IMR-90 (cell line): Measurements from ENCODE around the gene MTLN. TPM values are rescaled to one million over a fixed set of nuclear protein-coding genes. Genes with fewer than 3 reads are reported as not detected.

Experiments used
- ATAC-seq: fragments of 200-7000 bp; cut with Tn5 transposase; 2 replicates; pipeline ENCODE4 v1.9.1; 2020; ENCODE audit warnings: low read depth, mild to moderate bottlenecking, moderate library complexity
- BruUV-seq: library from RNA; stranded (reverse); fragments of 400-500 nt; replicated peaks from 2 replicates; lab custom pipeline; 2021; lab: Mats Ljungman, UMichigan
- CTCF ChIA-PET: fragments of 300-600 bp; formaldehyde crosslinking; extraction: SDS; loops from one replicate; lab custom pipeline; 2021; ENCODE audit warnings: antibody characterized with exemption; lab: Yijun Ruan, JAX
- POLR2A ChIA-PET: fragments of 300-600 bp; sonication (Branson Sonifier 250); formaldehyde crosslinking; loops from one replicate; lab custom pipeline; 2022; ENCODE audit warnings: antibody characterized with exemption; ENCODE audit not compliant: unreplicated experiment; lab: Charles Lee
- DNase-seq: peaks from one replicate; pipeline ENCODE4 v3.0.0; 2013
- H2AFZ ChIP-seq: replicated peaks from 2 replicates; pipeline ENCODE3; 2013; ENCODE audit warnings: low read length, mild to moderate bottlenecking; ENCODE audit not compliant: poor library complexity
- H2AK5ac ChIP-seq: 2 replicates; pipeline ENCODE4 v1.6.1; 2013; ENCODE audit warnings: low read depth, low read length, inconsistent platforms
- H2AK9ac ChIP-seq: replicated peaks from 2 replicates; pipeline ENCODE3; 2013; ENCODE audit warnings: mild to moderate bottlenecking, low read depth, low read length, moderate library complexity; ENCODE audit not compliant: poor library complexity
- H2BK120ac ChIP-seq: 2 replicates; pipeline ENCODE4 v1.6.1; 2013; ENCODE audit warnings: low read depth, low read length, inconsistent platforms
- H2BK15ac ChIP-seq: 3 replicates; pipeline ENCODE4 v1.6.1; 2013; ENCODE audit warnings: low read depth, low read length, inconsistent platforms
- H2BK20ac ChIP-seq: 2 replicates; pipeline ENCODE4 v1.6.1; 2013; ENCODE audit warnings: low read depth, mild to moderate bottlenecking, inconsistent platforms, low read length, moderate library complexity
- H2BK5ac ChIP-seq: 2 replicates; pipeline ENCODE4 v1.6.1; 2013; ENCODE audit warnings: mild to moderate bottlenecking, low read depth, low read length, inconsistent platforms; ENCODE audit not compliant: poor library complexity, severe bottlenecking
- H3K14ac ChIP-seq: replicated peaks from 2 replicates; pipeline ENCODE4 v1.6.1; 2013; ENCODE audit warnings: low read depth, low read length, inconsistent platforms
- H3K18ac ChIP-seq: 2 replicates; pipeline ENCODE4 v1.6.1; 2013; ENCODE audit warnings: low read depth, low read length, control low read depth
- H3K23ac ChIP-seq: 2 replicates; pipeline ENCODE4 v1.6.1; 2013; ENCODE audit warnings: low read depth, low read length, inconsistent platforms
- H3K27ac ChIP-seq: 2 replicates; pipeline ENCODE4 v1.5.1; 2013; ENCODE audit warnings: mild to moderate bottlenecking, control low read depth, low read length; ENCODE audit not compliant: insufficient read depth
- H3K27me3 ChIP-seq: 2 replicates; pipeline ENCODE4 v1.6.1; 2013; ENCODE audit warnings: low read length; ENCODE audit not compliant: control insufficient read depth, insufficient read depth
- H3K36me3 ChIP-seq: 2 replicates; pipeline ENCODE4 v1.6.1; 2013; ENCODE audit warnings: low read length, mixed read lengths; ENCODE audit not compliant: control insufficient read depth, insufficient read depth
- H3K4ac ChIP-seq: 2 replicates; pipeline ENCODE4 v1.6.1; 2013; ENCODE audit warnings: low read depth, low read length, inconsistent platforms
- H3K4me1 ChIP-seq: 2 replicates; pipeline ENCODE4 v1.6.1; 2013; ENCODE audit warnings: low read length, mixed read lengths; ENCODE audit not compliant: control insufficient read depth, insufficient read depth
- H3K4me2 ChIP-seq: 2 replicates; pipeline ENCODE4 v1.6.1; 2013; ENCODE audit warnings: low read depth, mild to moderate bottlenecking, control low read depth, low read length, moderate library complexity
- H3K4me3 ChIP-seq: 2 replicates; pipeline ENCODE4 v1.5.1; 2013; ENCODE audit warnings: low read depth, mild to moderate bottlenecking, control low read depth, low read length, moderate library complexity; ENCODE audit not compliant: insufficient read depth
- H3K56ac ChIP-seq: 2 replicates; pipeline ENCODE4 v1.6.1; 2013; ENCODE audit warnings: low read length, inconsistent platforms; ENCODE audit not compliant: insufficient read depth; ENCODE audit errors: extremely low read depth
- H3K79me1 ChIP-seq, 2 experiments: 2 replicates each; pipeline ENCODE4 v1.6.1; 2013; ENCODE audit warnings: low read length in 2 of 2, inconsistent platforms in 1 of 2, low read depth in 1 of 2
- H3K9ac ChIP-seq: 2 replicates; pipeline ENCODE4 v1.6.1; 2013; ENCODE audit warnings: low read depth, low read length, control low read depth
- H3K9me1 ChIP-seq: 2 replicates; pipeline ENCODE4 v1.6.1; 2013; ENCODE audit warnings: low read length, inconsistent platforms; ENCODE audit not compliant: insufficient read depth
- H3K9me3 ChIP-seq: 2 replicates; pipeline ENCODE4 v1.6.1; 2013; ENCODE audit warnings: low read length; ENCODE audit not compliant: control insufficient read depth, insufficient read depth
- H4K20me1 ChIP-seq: 2 replicates; pipeline ENCODE4 v1.6.1; 2013; ENCODE audit warnings: low read length, inconsistent platforms; ENCODE audit not compliant: insufficient read depth
- H4K5ac ChIP-seq: 2 replicates; pipeline ENCODE4 v1.6.1; 2013; ENCODE audit warnings: mild to moderate bottlenecking, low read depth, low read length, control low read depth
- H4K8ac ChIP-seq, 2 experiments: 2 replicates each; pipeline ENCODE4 v1.6.1; 2013; ENCODE audit warnings: low read depth in 2 of 2, low read length in 2 of 2, control low read depth in 1 of 2, inconsistent platforms in 1 of 2
- H4K91ac ChIP-seq: 2 replicates; pipeline ENCODE4 v1.6.1; 2013; ENCODE audit warnings: low read depth, low read length, inconsistent platforms; ENCODE audit not compliant: insufficient read depth
- CTCF ChIP-seq: conservative IDR thresholded peaks from 2 replicates; pipeline ENCODE4 v1.5.1; 2012; ENCODE audit warnings: mild to moderate bottlenecking, low read depth, low read length, improper control_type of control experiment
- FOS ChIP-seq: fragments of 150-350 bp; IDR thresholded peaks from 2 replicates; pipeline ENCODE4 v1.6.1; 2016; ENCODE audit warnings: low read depth, low read length
- MAZ ChIP-seq: IDR thresholded peaks from 2 replicates; pipeline ENCODE4 v1.6.1; 2012; ENCODE audit warnings: low read depth, mild to moderate bottlenecking, low read length, improper control_type of control experiment, moderate library complexity, borderline replicate concordance
- POLR2A ChIP-seq: IDR thresholded peaks from 2 replicates; pipeline ENCODE4 v1.6.1; 2012; ENCODE audit warnings: mild to moderate bottlenecking, low read depth, low read length
- RAD21 ChIP-seq: IDR thresholded peaks from 2 replicates; pipeline ENCODE4 v1.6.1; 2012; ENCODE audit warnings: low read length, improper control_type of control experiment
- USF2 ChIP-seq: fragments of 150-350 bp; IDR thresholded peaks from 2 replicates; pipeline ENCODE4 v1.6.1; 2017; ENCODE audit warnings: mild to moderate bottlenecking, antibody characterized with exemption, low read length, low read depth
- WGBS, 2 experiments: methylation state at CpG; one replicate each; pipeline versions ENCODE4 v1.1.5 to v1.1.7; 2013; ENCODE audit warnings: missing lambda C conversion rate in 2 of 2; ENCODE audit not compliant: insufficient read length in 1 of 2; ENCODE audit errors: extremely low coverage in 2 of 2; 5-methylcytosine and 5-hydroxymethylcytosine counted together
- dilution Hi-C: fragments of 300-500 bp; cut with HindIII; formaldehyde crosslinking; loops from one replicate; pipeline ENCODE4 v1.14.3; 2018; ENCODE audit warnings: low sequenced_read_pairs; ENCODE audit not compliant: unreplicated experiment
- in situ Hi-C: fragments of 300-500 bp; cut with MboI; formaldehyde crosslinking; loops from 3 replicates; pipeline ENCODE4 v1.14.3; 2019; ENCODE audit warnings: low sequenced_read_pairs, inconsistent platforms, mixed read lengths
- intact Hi-C: fragments of 100-400 bp; cut with micrococcal nuclease; formaldehyde crosslinking; loops from 2 replicates; pipeline ENCODE4 v1.10.0; 2022
- polyA plus RNA-seq, 3 experiments: library from polyadenylated mRNA; depleted of rRNA; stranded (reverse); fragments of >200 nt; gene quantifications; 2 replicates each; pipeline ENCODE4 v1.2.3, GENCODE V29; 2012; ENCODE audit warnings: low replicate concordance in 1 of 3
- total RNA-seq: library from RNA; depleted of rRNA; stranded (reverse); fragments of >200 nt; gene quantifications from 2 replicates; pipeline ENCODE4 v1.2.3, GENCODE V29; 2012

MTLN gene
- total and polyA plus RNA-seq, 2 of the 4 experiments (the other 2 are of a cell fraction) = 13.5 to 14.5 TPM

- H3K4me2 ChIP-seq = no peak overlapping the region
- ChIA-PET POLR2A (no interaction called here), CTCF (no interaction called here)
- H3K79me1 ChIP-seq = peaks cover under 1 to 14% of the 10 kb centered on the region in 2 experiments
- no peaks in the 10 kb centered on the region for H3K9me1 ChIP-seq
- no peaks in the 10 kb centered on the region for H4K20me1 ChIP-seq
- no peak overlapping the region for H2BK15ac ChIP-seq
- no peaks in the 10 kb centered on the region for H3K36me3 ChIP-seq
- intact Hi-C loops (no loop called here), in situ Hi-C loops (no loop called here), dilution Hi-C loops (no loop called here)
- no peak overlapping the region for H3K4ac ChIP-seq
- H4K8ac ChIP-seq = no peak overlapping the region
- 40% methylated on average over 3 of the region's 3 CpGs; no CpG with 5 or more reads in 1 of the 2 experiments for WGBS, 2 experiments
- H2AK5ac ChIP-seq = no peak overlapping the region
- TF ChIP-seq MAZ (no peak), CTCF (no peak), FOS (no peak), RAD21 (no peak), POLR2A (no peak), USF2 (no peak)
- H2BK5ac ChIP-seq = no peak overlapping the region
- H4K91ac ChIP-seq = no peak overlapping the region
- H3K4me1 ChIP-seq = no peaks in the 10 kb centered on the region; the same call in 1 of the 2 replicates
- no peak overlapping the region for H3K14ac ChIP-seq
- no peak overlapping the region for H4K5ac ChIP-seq
- peaks cover 25% of the 10 kb centered on the region for H3K27me3 ChIP-seq
- no peaks in the 10 kb centered on the region for H3K9me3 ChIP-seq
- H3K27ac ChIP-seq = no peak overlapping the region
- H2AK9ac ChIP-seq = no peak overlapping the region
- H3K4me3 ChIP-seq = no peak overlapping the region
- H3K9ac ChIP-seq = no peak overlapping the region
- no peak overlapping the region for H3K18ac ChIP-seq
- BruUV-seq = no TSS peak
- H2BK20ac ChIP-seq = no peak overlapping the region
- no peak overlapping the region for H3K56ac ChIP-seq
- H3K23ac ChIP-seq = no peak overlapping the region
- no peak for ATAC-seq
- no peak overlapping the region for H2BK120ac ChIP-seq
- no peak for DNase-seq
- no peak overlapping the region for H2AFZ ChIP-seq
Observed at GRCh38 chr2:110216199-110216598, 3.9 kb upstream of the MTLN start.
